GM12878 (cell line): ENCODE measurements around the gene THBD. TPM values are rescaled to one million over a fixed set of nuclear protein-coding genes. Genes with fewer than 3 reads are reported as not detected.

ENCODE experiments used
- ATAC-seq: fragments of 200-7000 bp; cut with Tn5 transposase; 3 replicates; pipeline ENCODE4 v1.9.1; 2020; ENCODE audit warnings: mild to moderate bottlenecking, moderate library complexity
- BruUV-seq: library from RNA; stranded (reverse); fragments of 400-500 nt; replicated peaks from 2 replicates; lab custom pipeline; 2021; lab: Mats Ljungman, UMichigan
- CTCF ChIA-PET: fragments of 300-600 bp; sonication (Branson Sonifier 250); formaldehyde crosslinking; extraction: SDS; loops from one replicate; lab custom pipeline; 2021; ENCODE audit warnings: inconsistent platforms; lab: Yijun Ruan, JAX
- POLR2A ChIA-PET: fragments of 350-600 bp; formaldehyde crosslinking; extraction: SDS; loops from one replicate; lab custom pipeline; 2021; ENCODE audit warnings: inconsistent platforms; lab: Charles Lee
- RAD21 ChIA-PET: fragments of 300-600 bp; sonication (Branson Sonifier 250); formaldehyde crosslinking; loops from one replicate; lab custom pipeline; 2023; ENCODE audit warnings: antibody characterized with exemption; ENCODE audit not compliant: unreplicated experiment; lab: Charles Lee
- SMC1A ChIA-PET: fragments of 300-600 bp; sonication (Branson Sonifier 250); formaldehyde crosslinking; loops from one replicate; lab custom pipeline; 2023; ENCODE audit not compliant: unreplicated experiment, uncharacterized antibody; lab: Charles Lee
- DNase-seq: peaks from one replicate; pipeline ENCODE4 v3.0.0-alpha.2; 2011; ENCODE audit warnings: low read depth, low spot score
- FAIRE-seq: peaks from 3 replicates; lab custom pipeline; 2011; peaks lifted over from hg19 to GRCh38; lab: Jason Lieb, UNC
- H2AFZ ChIP-seq: 2 replicates; pipeline ENCODE4 v1.6.0; 2011; ENCODE audit warnings: low read depth, low read length, control low read depth; ENCODE audit not compliant: control insufficient read depth
- H3K27ac ChIP-seq: 2 replicates; pipeline ENCODE4 v1.5.1; 2011; ENCODE audit warnings: control low read depth; ENCODE audit not compliant: control insufficient read depth, insufficient read depth
- H3K27me3 ChIP-seq, 2 experiments: replicated peaks in 1 of 2; 2 replicates each; pipeline versions ENCODE4 v1.6.0 to v1.6.1; 2011; ENCODE audit warnings: low read length in 1 of 2; ENCODE audit not compliant: control insufficient read depth in 2 of 2, insufficient read depth in 2 of 2
- H3K36me3 ChIP-seq, 2 experiments: 2 replicates each; pipeline ENCODE4 v1.5.1; 2011; ENCODE audit warnings: low read length in 1 of 2; ENCODE audit not compliant: control insufficient read depth in 2 of 2, insufficient read depth in 2 of 2
- H3K4me1 ChIP-seq: 2 replicates; pipeline ENCODE4 v1.6.1; 2011; ENCODE audit warnings: mild to moderate bottlenecking, low read length, moderate library complexity, mixed read lengths; ENCODE audit not compliant: control insufficient read depth, insufficient read depth
- H3K4me2 ChIP-seq: 2 replicates; pipeline ENCODE4 v1.6.0; 2011; ENCODE audit warnings: control low read depth; ENCODE audit not compliant: control insufficient read depth, insufficient read depth
- H3K4me3 ChIP-seq: fragments of 200-600 bp; sonication (generic); 2 replicates; pipeline ENCODE4 v1.5.1; 2016
- H3K79me2 ChIP-seq: 2 replicates; pipeline ENCODE4 v1.6.0; 2011; ENCODE audit warnings: low read length; ENCODE audit not compliant: control insufficient read depth, insufficient read depth
- H3K9ac ChIP-seq: 2 replicates; pipeline ENCODE4 v1.8.0; 2011; ENCODE audit warnings: low read length, control low read depth, mixed read lengths; ENCODE audit not compliant: control insufficient read depth, insufficient read depth
- H3K9me3 ChIP-seq: replicated peaks from 3 replicates; pipeline ENCODE4 v1.5.1; 2011; ENCODE audit warnings: mild to moderate bottlenecking, low read length; ENCODE audit not compliant: control insufficient read depth, insufficient read depth
- H4K20me1 ChIP-seq: 2 replicates; pipeline ENCODE4 v1.6.0; 2011; ENCODE audit not compliant: control insufficient read depth, insufficient read depth
- FOXK2 ChIP-seq: fragments of 450-650 bp; IDR thresholded peaks from 2 replicates; pipeline ENCODE4 v1.6.1; 2017; ENCODE audit warnings: mild to moderate bottlenecking, moderate library complexity
- MEF2A ChIP-seq: IDR thresholded peaks from 2 replicates; pipeline ENCODE4 v1.6.1; 2011; ENCODE audit warnings: low read depth, mild to moderate bottlenecking, low read length, moderate library complexity; ENCODE audit not compliant: insufficient read depth
- MTA3 ChIP-seq: IDR thresholded peaks from 2 replicates; pipeline ENCODE4 v1.6.1; 2012; ENCODE audit warnings: low read length, inconsistent platforms, borderline replicate concordance
- NFIC ChIP-seq: IDR thresholded peaks from 2 replicates; pipeline ENCODE4 v1.6.1; 2012; ENCODE audit warnings: low read depth, mild to moderate bottlenecking, inconsistent platforms, low read length, moderate library complexity
- NFYA ChIP-seq: IDR thresholded peaks from 2 replicates; pipeline ENCODE4 v1.6.1; 2011; ENCODE audit warnings: low read depth, mild to moderate bottlenecking, low read length, improper control_type of control experiment, borderline replicate concordance
- RB1 ChIP-seq: fragments of 450-650 bp; formaldehyde crosslinking; IDR thresholded peaks from 2 replicates; pipeline ENCODE4 v1.6.1; 2017; ENCODE audit warnings: mild to moderate bottlenecking, borderline replicate concordance
- RELB ChIP-seq: fragments of 450-650 bp; IDR thresholded peaks from 2 replicates; pipeline ENCODE4 v1.6.1; 2017; ENCODE audit warnings: low read depth, mild to moderate bottlenecking, moderate library complexity
- ZBTB11 ChIP-seq: fragments of 450-650 bp; formaldehyde crosslinking; IDR thresholded peaks from 2 replicates; pipeline ENCODE4 v1.5.0; 2022; ENCODE audit warnings: mild to moderate bottlenecking, missing genetic modification characterization
- in situ Hi-C: fragments of 300-500 bp; cut with MboI; formaldehyde crosslinking; loops from 9 replicates; pipeline ENCODE4 v1.14.3; 2018; ENCODE audit warnings: mixed read lengths
- intact Hi-C: fragments of 100-400 bp; cut with micrococcal nuclease; formaldehyde crosslinking; loops from one replicate; pipeline ENCODE4 v1.14.2; 2022; ENCODE audit not compliant: unreplicated experiment
- polyA plus RNA-seq, 11 experiments: library from polyadenylated mRNA; depleted of rRNA in 4 of 11; unstranded in 6 of 11; stranded (reverse) in 5 of 11; fragments of >200 nt; fragmentation: Nextera tagmentation in 4 of 11; fragmentation: Illumina TruSeq in 1 of 11; extraction: Ambion mirVana in 4 of 11; extraction: Trizol in 1 of 11; gene quantifications; 1 replicate in 1 of 11; 2 replicates in 10 of 11; pipeline versions ENCODE4 v1.2.1 to v1.2.3, GENCODE V29; 2011 to 2016; ENCODE audit warnings: inconsistent platforms in 2 of 11, missing spikeins in 2 of 11, low read depth in 1 of 11
- total RNA-seq, 4 experiments: library from RNA; depleted of rRNA in 3 of 4; stranded (reverse); fragments of >200 nt in 3 of 4; fragmentation: Illumina TruSeq in 1 of 4; extraction: Trizol in 1 of 4; gene quantifications; 2 replicates each; pipeline versions ENCODE4 v1.2.1 to v1.2.3, GENCODE V29; 2013 to 2021
- TF ChIP-seq, protein P1 (sequence below): fragments of 450-650 bp; IDR thresholded peaks from 2 replicates; pipeline ENCODE4 v1.6.1; 2017; ENCODE audit warnings: mild to moderate bottlenecking, moderate library complexity

Gene THBD
- total and polyA plus RNA-seq, 10 of the 15 experiments (the other 5 are each of a cell fraction or from before 2014, with no cell fraction given) = not detected

DNA sequence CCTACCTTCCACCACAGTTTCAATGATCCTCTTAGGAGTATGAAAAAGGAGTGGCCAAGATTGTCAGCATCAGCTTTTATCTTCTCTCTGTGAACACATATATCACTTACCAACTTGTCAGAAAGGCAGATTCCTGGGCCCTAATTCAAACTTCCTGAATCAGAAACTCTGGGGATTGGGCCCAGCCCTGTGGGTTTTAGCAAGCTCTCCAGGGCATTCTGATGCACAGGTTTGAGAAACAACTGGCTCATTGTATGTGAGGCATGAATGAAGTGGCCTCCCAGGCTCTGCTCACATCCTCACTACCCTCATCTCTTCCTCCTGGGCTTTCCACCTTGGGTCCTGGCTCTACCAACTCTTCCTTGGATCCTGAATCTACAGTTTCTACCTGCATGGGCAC is 13.2 kb upstream of the THBD start:
- ChIA-PET POLR2A (no interaction called here), SMC1A (interaction anchor here (1.1 to 6.6 kb wide), 7 partner anchors 9 to 43 kb away, joined by 3 to 27 read pairs (median 8); partner anchors contain the start of gene CD93), CTCF (interaction anchor here (0.7 to 3.6 kb wide), 4 partner anchors 12 to 172 kb away, joined by 3 to 19 read pairs (median 9); no protein-coding TSS in a partner anchor), RAD21 (interaction anchor here (1.5 kb wide), 1 partner anchor 172 kb away, joined by 3 read pairs; no protein-coding TSS in a partner anchor)
- no peak overlapping the region for H3K4me3 ChIP-seq
- H4K20me1 ChIP-seq = no peaks in the 10 kb centered on the region
- in situ Hi-C loops (no loop called here), intact Hi-C loops (loop anchor here (5.0 kb wide), 1 partner anchor 130 kb away; no protein-coding TSS in a partner anchor)
- no peaks in the 10 kb centered on the region for H3K27me3 ChIP-seq
- no peak overlapping the region for H3K9ac ChIP-seq
- DNase-seq = no peak
- BruUV-seq = no TSS peak
- no peaks in the 10 kb centered on the region for H3K9me3 ChIP-seq
- no peak overlapping the region for H3K27ac ChIP-seq
- H3K79me2 ChIP-seq = no peaks in the 10 kb centered on the region
- TF ChIP-seq ZBTB11 (CRISPR knock-in tag) = no peak
- TF ChIP-seq MEF2A = no peak
- TF ChIP-seq NFYA = no peak
- TF ChIP-seq NFIC = no peak
- no peak for TF ChIP-seq RB1
- TF ChIP-seq RELB = no peak
- TF ChIP-seq, protein P1, sequence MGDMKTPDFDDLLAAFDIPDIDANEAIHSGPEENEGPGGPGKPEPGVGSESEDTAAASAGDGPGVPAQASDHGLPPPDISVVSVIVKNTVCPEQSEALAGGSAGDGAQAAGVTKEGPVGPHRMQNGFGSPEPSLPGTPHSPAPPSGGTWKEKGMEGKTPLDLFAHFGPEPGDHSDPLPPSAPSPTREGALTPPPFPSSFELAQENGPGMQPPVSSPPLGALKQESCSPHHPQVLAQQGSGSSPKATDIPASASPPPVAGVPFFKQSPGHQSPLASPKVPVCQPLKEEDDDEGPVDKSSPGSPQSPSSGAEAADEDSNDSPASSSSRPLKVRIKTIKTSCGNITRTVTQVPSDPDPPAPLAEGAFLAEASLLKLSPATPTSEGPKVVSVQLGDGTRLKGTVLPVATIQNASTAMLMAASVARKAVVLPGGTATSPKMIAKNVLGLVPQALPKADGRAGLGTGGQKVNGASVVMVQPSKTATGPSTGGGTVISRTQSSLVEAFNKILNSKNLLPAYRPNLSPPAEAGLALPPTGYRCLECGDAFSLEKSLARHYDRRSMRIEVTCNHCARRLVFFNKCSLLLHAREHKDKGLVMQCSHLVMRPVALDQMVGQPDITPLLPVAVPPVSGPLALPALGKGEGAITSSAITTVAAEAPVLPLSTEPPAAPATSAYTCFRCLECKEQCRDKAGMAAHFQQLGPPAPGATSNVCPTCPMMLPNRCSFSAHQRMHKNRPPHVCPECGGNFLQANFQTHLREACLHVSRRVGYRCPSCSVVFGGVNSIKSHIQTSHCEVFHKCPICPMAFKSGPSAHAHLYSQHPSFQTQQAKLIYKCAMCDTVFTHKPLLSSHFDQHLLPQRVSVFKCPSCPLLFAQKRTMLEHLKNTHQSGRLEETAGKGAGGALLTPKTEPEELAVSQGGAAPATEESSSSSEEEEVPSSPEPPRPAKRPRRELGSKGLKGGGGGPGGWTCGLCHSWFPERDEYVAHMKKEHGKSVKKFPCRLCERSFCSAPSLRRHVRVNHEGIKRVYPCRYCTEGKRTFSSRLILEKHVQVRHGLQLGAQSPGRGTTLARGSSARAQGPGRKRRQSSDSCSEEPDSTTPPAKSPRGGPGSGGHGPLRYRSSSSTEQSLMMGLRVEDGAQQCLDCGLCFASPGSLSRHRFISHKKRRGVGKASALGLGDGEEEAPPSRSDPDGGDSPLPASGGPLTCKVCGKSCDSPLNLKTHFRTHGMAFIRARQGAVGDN = no peak
- no peak for TF ChIP-seq FOXK2
- no peak for TF ChIP-seq MTA3
- ATAC-seq = no peak
- no peak overlapping the region for H2AFZ ChIP-seq
- no peaks in the 10 kb centered on the region for H3K36me3 ChIP-seq
- no peak overlapping the region for H3K4me2 ChIP-seq
- H3K4me1 ChIP-seq = no peaks in the 10 kb centered on the region
- no peak for FAIRE-seq
